Stimulated activated CD4-positive, alpha-beta T cell treated with anti-CD3 and anti-CD28 coated beads, Interleukin-4, amount 100 ng/mL, for 24 hours (primary cell): ENCODE data around the gene KCNJ12.
A peak's percentile ranks its signal among the peaks of the same experiment; 100 is the strongest.
"Not testable (repeated sequence)": the region's sequence is repeated elsewhere in the genome, so short reads cannot be mapped to it uniquely, and the experiment has no call there.

ENCODE experiments used
- DNase-seq: peaks from one replicate; pipeline ENCODE4 v3.0.0-alpha.2; 2020

KCNJ12 gene

DNA sequence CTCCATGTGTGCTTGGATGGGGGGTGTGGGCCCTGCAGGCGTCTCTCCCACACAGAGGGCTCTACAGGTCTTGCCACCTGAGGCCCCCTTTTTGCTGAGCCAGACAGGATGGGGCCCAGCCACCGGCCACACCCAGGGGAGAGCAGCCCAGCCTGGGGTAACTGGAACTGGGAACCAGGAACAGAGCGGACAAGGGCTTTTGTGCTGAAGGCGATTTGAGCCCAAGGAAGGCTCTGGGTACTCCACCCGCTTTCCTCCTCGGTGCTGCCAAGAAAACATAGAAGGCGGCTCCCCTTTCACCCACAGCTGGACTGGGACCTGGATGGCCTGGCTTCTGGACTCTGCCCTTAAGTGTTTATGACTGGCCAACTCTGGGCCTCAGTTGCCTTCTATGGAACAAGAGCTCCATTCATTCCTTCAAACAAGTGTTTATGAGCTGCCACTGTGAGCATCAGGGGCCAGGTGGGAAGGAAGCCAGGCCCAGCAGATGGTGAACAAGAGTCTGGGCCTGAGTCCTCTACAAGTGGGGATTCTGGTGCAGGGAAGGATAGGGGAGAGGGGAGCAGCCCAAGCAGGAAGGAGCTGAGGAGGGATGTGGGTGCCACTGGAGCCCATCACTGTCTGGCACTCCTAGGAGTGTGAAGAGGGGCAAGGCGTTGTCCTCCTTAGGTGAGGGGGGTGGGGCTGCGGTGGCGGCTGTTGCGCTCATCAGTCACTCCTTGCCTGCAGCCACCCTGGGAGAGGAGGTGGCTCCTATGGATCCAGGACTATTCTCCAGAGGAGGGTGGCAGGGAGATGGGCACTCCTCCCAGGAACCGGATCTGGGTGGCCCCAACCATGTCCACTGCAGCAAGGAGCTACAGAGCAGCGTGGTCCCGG lies 46.4 kb downstream of the KCNJ12 start:
- DNase-seq, result not testable (repeated sequence)

DNA sequence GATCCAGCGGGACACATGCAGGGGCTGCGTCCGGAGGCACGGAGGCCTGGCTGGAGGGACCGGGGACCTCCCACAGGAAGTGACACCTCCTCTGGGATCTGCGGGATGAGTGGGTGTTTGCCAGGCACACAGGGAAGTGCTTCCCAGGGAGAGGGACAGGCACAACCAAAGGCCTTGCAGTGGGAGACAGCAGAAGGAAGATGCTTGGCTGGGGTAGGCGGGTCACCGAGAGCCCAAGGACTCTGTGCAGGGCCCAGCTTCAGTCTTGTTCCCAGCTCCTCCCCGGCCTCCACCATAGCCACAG lies 47.0 kb downstream of the KCNJ12 start:
- DNase-seq, result not testable (repeated sequence)

DNA sequence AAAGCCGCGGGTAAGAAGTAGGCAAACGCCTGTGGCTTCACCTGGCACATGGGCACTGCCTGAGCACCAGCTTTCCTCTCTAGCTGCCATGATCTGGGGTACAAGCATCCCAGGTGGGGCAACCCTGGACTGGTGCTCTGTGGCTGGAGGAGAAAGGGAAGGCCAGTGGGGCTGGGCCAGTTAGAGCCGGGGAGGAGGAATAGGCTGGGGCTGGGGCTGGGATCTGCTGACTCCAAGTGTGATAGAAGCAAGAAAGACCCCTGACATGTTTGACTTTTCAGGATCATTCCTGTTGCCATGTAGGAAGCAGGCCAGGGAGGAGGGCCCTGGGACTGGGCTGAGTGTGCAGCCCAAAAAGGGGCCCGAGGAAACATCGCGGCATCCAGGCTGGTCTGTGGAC lies 48.5 kb downstream of the KCNJ12 start:
- not testable (repeated sequence) for DNase-seq

DNA sequence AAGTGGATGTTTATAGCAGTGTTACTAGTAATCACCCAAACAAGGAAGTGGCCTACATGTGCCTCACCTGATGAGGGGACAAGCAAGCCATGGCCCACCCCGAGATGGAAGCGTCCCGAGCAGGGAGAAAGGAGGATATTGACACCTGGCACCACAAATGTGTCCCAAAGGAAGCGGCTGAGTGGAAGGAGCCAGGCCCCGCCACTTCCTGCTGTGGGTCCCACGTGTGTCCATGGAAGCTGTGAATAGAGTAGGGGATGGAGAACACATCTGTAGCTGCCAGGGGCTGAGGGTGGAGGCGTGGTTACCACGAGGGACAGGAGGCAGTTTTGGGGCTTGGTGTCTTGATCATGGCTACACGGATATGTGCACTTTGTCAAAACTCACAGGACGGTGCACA lies 49.2 kb downstream of the KCNJ12 start:
- DNase-seq, result no peak

DNA sequence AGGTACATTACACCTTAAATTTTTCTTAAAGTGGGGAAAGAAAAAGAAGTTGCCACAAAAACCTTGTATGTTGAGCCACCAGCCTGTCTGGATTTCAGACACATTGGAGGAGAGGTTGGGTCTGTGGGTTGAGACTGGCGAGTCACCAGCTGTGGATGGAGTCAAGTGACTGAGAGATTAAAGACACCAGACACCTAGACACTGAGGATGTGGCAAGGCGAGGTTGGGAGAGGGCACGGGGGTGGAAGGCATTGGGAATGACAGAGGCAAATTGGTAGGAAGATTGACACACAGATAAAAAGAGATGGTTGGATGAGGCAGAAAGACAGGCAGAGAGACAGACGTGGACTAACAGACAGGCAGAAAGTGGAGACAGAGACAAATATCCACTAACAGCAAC lies 49.6 kb downstream of the KCNJ12 start:
- DNase-seq, result no peak

DNA sequence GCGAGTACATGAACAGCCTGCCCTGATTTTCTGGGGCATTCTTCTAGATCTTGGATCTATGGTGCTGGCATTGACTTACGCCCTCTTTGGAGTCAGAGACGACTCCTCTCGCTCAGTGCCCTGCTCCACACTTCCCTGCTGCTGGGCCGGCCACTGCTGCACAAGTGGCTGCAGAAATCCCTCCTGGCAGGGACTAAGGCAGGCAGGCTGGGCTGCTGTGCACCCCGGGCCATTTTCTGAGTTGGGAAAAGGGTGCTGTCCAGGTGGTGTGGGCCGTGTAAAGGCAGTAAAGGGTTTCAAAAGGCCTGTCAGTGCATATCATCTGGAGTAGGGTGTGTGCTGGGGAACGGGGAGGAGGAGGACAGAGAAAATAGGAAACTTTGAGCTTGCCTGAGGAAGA lies 50.1 kb downstream of the KCNJ12 start:
- DNase-seq, result not testable (repeated sequence)

DNA sequence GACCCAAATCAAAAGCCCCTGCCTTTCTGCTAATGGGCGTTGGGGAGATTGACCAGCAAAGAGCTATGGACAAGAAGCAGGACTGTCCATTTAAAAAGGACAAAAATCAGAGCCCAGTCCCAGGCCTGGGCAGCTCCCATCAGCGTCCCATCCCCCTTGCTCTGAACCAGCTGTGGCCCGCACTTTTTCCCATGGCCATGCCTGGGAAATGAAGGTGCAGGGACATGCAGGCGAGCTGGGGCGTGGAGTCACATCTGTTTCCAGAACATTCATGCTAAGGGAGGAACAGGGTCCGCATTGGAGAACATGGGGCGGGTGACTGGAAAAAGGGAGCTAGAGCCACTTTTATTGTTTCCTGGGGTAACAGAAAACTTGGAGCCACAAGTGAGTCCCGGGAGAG lies 50.7 kb downstream of the KCNJ12 start:
- DNase-seq, result not testable (repeated sequence)

DNA sequence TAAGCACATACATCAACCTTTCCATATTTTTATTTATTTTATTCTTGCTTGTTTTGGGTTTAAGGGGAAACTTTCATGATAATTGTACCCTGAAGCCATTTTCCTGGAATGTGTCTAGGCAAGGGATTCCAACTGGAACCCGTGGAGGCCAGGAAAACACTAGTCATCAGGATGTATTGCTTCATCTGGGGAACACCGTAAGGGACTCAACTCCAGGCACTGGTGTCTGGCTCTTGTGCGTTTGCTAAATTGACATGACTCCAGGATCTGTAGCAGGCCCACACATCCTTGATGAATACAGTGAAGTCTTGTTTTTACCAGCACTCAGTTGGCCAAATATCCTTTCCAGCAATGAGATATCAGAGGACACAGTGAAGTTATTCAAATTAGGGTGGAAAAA lies 51.6 kb downstream of the KCNJ12 start:
- not testable (repeated sequence) for DNase-seq

DNA sequence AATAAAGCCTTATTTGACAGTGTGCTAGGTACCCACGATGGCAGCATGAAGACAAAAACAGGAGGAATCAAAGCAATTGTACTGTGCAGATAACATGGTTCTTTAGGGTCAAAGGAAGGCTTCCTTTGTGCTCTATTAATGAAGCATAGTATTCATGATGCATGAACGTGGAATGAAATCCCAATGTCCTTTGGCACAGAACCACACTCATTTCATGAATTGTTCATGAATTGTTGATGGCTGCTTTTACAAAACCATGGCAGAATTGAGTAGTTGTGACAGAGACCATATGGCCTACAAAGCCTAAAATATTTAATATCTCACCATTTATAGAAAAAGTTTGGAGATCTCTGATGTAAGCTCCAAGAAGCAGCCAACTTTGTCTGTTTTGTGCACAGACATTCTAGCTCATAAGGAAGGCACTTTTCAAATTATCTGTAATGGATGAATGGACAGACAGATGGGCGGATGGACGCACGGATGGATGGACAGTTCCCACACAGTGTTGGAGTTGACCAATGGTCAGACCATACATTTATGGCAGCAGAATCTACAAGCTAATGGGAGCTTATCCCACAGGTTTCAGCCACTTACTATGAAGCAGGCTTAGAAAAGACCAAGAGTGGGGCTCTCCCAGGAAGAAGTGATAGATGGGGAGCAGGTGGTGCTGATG lies 52.7 kb downstream of the KCNJ12 start:
- DNase-seq, result not testable (repeated sequence)

DNA sequence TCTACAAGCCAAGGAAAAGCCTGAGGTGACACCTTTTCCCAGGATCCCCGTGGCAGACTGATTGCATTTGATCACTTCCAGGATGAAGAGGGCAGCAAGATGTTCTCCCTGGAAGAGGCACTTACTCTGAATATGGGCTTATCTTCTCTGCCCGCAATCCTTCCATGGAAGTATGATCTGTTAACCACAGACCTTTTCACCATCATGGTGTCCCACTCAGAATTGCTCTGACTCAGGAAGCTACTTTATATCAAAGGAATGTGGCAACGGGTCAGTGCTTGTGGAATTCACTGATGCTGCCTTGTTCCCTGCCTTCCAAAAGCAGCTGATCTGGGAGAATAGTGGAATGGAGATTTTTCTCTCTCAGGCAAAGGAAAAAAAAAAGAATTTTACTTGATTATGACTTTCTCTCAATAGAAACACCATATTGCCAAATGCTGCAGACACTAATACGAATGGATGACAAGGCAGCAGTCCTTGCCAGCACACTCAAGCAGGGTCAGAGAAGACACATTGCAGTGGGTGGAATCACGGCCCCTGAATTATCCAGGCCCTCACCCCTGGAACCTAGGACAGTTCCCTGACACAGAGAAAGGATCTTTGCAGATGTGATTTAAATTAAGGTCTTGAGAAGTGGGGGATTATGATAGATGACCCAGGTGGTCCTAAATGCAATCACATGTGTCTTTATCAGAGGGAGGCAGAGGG lies 53.9 kb downstream of the KCNJ12 start:
- DNase-seq, result not testable (repeated sequence)

DNA sequence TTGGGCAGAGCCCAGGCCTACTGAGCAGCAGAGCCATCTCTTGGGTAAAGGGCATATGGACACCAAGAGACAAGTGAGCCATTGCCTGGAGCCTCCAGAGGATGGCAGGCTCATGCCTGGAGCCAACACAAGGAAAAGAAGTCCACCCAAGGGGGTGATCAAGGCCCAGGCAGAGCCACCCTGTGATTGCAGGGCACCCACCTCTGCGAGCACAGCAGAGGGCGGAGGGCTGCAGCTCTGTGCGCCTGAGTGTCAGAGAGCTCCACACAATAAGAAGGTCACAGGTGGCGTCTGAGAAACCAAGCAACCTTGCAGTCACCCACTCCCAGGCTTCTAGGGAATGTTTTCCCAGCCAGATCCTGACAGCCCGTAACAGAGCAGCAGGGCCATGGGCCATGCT lies 57.8 kb downstream of the KCNJ12 start:
- not testable (repeated sequence) for DNase-seq

DNA sequence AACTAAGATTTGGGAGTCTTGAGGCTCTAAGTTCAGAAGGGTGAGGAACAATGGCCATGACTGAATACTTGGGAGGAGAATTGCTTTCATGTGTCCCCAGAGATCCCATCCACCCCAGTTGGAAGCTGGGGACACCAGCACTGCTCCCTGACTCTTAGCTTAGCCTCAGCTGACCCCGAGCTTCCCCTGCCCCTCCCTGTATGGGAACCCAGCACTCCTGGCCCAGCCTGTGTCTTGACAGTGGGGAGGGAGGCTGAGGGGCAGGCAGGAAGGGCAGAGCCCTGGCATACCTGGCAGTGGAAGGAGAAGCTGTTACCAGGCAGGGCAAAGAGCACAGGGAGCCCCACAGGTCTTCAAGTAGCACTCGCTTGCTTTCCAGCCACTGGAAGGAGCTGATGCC lies 58.8 kb downstream of the KCNJ12 start:
- not testable (repeated sequence) for DNase-seq

DNA sequence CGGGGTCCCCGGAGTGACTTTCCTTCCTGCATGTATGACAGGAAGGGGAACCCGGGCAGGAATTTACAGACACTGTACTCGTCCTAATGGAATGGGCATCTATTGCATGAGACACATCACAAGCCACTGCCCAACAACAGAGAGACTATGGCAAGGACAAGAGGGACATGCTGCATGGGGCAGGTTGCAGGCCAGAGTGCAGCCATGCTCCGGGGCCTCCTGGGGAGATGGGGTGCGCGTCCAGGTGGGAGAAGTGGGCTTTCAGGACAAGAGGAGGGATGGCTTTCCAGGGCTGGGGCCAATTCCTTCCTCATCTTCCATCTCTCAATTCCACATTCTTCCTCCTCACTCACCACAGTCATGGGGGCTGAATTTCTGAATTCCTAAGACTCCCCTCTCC lies 60.3 kb downstream of the KCNJ12 start:
- DNase-seq, result not testable (repeated sequence)

DNA sequence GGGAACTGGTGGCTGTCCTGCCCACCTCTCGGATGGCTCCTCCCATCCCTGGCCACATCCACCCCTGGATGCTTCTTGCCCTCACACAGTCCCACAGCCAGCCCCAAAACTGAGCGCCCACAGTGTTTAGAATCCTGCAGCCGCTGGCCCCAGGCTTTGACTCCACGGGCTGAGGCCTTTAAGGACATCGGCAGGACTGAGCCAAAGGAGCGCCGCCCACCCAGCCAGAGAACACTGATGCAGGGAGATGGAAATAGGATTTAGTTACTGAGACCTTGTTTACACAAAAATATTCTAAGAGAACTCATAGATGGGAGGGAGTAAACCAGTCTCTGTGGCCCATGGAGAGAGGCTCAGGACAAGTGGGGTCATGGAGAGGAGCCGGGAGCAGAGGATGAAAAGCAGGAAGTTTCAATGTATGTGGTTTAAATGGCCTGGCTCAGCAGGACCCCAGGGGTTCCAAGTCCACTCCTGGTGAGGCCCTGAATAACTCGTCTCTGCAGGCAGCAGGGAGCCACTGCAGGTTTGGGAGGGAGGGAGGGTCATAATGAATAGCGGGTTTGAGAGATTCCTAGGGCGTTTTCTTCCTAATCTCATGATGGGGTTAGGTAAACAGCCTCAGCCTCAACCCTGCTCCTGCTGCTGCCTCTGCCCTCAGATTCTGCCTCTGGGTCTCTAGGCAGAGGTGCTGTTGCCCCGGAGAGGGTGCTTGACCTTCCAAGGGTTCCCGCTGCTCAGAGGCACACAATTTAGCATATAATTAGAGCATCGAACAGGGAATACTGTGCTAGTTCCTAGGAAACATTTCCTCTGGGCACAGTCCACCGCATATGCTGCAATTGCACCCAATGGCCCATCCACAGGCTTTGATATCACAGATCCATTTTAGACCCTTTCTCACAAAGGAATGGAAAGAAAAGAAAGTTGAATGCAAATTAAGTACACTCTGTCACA lies 61.0 kb downstream of the KCNJ12 start:
- not testable (repeated sequence) for DNase-seq

DNA sequence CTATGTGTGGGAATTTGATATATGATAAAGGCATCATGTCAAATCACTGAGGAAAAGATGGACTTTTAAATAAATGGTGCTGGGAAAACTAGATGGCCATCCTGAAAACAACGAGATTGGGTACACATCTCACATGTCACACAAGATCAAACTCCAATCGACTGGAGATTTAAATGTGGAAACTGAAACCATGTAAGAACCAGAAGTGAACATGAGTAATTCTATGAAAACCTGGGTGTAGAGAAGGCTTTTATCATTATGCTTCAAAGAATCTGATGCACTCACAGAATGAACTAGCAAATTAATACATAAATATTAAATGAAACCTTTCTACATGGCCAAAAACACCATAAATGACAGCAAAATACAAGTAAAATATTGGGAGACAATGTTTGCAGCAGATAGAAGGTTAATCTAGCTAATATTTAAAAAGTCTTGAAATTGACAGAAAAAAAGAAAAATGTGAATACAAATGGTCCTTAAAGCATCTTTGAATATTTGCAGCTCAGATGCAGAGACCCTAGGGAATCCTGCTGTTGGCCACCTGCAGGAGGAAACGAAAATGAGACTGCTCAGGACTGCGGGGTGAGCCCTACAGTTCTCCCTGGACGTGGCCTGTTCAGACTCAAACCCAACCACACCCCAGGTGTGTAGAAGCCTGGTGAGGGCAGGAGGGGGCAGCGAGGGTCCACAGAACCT lies 62.3 kb downstream of the KCNJ12 start:
- DNase-seq, result not testable (repeated sequence)

DNA sequence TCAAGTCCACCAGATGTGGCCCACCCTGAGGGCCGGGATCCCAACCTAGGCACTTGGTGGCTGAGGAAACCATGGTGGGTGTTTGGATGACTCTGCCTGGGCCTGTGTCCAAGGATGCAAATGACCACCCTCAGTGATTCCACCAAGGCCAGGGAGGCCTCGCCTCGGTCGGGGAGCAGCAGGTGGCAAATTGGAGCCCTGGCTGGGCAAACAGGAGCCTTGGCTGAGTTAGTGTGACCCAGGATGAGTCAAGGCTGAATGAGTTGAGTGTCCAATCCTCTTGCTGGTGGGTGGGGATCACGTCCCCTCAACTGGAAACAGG lies 62.8 kb downstream of the KCNJ12 start:
- not testable (repeated sequence) for DNase-seq

DNA sequence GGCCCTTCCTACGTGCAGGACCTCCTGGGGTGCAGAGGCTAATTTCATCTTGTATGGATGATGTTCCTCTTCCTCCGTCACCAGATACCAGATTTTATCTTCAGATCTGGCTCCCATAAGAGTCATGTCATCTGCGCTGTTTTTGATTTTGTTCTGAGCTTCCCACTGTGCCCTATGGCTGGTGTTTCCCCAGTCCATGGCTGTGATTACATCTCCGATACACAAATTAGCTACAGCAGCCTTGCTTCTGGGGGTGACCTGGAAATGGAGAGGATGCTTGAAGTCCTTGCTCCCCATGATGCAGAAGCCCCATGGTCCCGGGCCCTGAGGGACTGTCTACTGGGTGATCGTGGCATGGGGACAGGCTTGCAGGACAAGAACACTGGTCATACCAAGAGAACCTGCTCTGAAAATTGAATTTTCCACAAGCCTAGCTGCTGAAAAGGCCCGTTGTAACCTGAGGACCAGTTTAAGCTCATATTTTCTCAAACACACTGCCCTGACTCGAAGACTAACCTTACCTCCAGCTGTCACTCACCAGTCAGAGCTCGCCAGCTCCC lies 69.0 kb downstream of the KCNJ12 start:
- no peak for DNase-seq

DNA sequence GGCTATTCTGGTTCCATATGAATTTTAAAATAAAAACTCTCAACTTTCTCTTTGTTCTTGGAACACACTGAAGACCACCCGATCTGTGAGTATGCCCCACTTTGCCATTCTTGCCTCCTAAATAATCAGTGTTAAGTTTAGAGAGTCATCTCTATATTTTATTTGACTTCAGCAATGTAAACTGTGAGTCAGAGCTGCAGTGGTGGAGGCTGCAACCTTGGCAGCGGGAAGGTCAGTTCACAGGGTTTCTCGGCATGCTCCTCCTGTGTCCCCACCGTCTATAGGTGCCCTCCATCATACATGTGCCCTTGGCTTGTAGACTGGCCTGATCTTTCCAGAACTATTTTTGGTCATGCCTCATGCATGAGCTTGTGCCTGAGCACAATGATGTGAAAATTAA lies 71.4 kb downstream of the KCNJ12 start:
- not testable (repeated sequence) for DNase-seq

DNA sequence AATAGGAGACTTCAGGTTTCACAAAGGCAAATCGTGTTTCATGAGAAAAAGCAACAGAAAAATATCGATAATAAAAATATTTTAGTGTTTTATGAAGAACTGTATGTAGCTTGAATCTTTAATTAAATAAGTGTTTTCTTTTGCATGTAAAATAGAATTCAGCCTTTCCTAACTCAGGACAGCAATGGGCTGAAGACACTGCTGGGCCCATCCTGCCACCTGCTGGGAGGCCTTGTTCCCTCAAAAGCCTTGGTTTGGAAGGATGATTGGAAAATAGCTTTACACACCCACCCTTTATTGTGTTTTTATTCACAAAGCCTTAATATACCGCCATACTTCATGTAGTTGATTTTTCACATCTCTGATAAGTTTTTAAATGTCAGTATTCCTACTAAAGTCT lies 73.7 kb downstream of the KCNJ12 start:
- DNase-seq, result not testable (repeated sequence)

DNA sequence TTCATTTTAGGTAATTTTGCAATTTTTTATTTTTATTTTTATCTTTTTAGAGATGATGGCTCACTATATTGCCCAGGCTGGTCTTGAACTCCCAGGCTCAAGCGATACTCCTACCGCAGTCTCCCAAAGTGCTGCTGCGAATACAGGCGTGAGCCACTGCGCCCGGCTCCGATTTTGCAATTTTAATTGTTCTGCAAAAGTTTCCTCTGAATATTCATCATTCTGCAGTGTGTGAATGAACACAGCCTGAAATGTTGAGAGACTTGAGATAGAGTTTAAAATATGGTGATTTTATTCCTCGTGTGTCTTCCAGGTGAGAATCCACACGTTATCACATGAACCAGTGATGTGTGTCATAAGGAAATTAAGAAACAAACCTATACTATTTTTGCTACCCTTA lies 75.8 kb downstream of the KCNJ12 start:
- no peak for DNase-seq

DNA sequence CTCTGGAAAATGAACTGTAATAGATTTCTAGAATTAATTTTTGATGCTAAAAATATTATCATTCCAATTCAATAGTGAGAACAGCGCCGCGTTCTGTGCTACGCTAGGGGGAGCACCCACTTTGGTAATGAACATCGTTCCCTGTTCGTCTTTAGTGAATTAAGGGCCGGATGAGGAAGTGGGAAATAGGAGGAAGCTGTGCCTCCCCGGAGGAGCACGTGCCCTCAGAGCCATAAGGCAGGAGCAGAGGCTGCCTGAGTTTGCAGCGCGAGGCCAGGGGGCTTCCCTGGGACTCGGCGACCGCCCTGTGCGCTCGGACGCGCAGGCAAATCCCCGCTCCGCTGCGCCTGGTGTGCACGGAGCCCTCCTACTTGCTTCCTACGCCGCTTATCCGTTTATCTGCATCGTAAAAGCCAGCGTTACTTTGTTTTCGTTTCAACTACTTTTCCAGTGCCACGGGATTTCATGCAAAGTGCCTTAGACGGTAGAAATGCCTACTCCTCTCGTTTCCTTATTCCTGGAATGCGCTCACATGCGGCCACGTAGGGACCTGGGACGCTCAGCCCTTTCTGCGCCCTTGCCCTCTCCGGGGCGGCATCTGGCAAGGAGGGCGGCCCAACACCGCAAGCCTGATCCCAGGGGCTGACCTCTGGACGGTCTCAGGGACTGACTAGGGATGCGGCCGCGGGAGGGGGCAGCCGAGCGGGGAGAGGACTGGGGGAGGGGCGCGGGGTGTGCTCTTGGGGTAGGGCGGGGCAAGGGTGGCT lies 76.4 kb downstream of the KCNJ12 start:
- DNase-seq, result peak; percentile 37
